Measurements from ENCODE around the gene SLC38A4.
A peak's percentile ranks its signal among the peaks of the same experiment; 100 is the strongest.
"Not testable (repeated sequence)": the region's sequence is repeated elsewhere in the genome, so short reads cannot be mapped to it uniquely, and the experiment has no call there.

The SLC38A4 gene

GRCh38 chr12:46777587-46777986, 48.2 kb downstream of the SLC38A4 start:
- DNase-seq (ENCODE audit: low read depth): no peak

- no peak for DNase-seq (ENCODE audit: low read depth)
Observed at GRCh38 chr12:46775796-46776195, 50.0 kb downstream of the SLC38A4 start.

DNA sequence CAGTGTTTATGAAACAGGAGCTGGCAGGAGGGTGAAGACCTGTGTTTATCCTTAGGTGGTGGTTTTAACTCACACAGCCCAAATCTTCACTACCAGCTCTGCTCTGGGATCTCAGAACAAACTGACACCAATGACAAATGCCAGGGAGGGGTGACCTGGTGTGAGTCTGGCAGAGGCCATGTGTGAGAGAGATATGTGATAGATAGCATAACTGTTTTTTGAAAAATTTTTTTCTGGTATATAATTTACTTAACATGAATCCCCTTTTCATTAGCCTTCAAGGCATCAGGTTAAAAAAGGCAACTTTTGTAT, 51.5 kb downstream of the SLC38A4 start:
- no peak for DNase-seq (ENCODE audit: low read depth)

DNA sequence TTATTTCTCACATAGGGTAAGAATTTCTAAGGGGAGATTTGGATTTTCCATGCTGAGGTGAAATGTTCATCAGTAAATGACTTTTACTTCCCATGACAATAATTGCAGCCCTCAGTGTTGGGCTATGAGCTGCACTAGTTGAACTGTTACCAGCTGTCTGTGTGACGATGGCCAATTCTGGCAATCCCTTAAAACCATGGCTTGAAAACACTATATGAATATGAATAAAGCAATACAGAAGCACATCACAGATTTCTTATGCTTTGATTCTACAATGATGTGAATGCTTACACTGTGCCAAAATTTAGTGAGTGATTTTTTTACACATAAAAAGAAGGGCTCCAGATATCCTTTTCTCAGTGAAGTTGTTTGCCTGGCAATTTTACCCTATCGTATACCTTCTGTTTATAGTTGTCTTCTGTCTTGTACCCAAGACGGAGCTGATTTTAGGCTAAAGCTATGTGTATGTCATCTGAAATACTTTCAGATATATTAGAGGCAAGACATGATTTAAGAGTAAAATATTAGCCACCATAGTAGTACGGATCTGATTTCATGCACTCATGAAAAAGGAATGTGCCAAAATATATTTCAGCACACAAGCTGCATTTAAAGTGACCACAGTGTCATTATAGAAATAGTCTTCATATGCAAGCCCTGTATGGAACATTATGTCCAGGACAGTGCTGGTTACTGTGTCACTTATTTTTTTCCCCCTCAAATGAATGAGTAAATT, 52.0 kb downstream of the SLC38A4 start:
- peak; percentile 21 for DNase-seq (ENCODE audit: low read depth)

DNA sequence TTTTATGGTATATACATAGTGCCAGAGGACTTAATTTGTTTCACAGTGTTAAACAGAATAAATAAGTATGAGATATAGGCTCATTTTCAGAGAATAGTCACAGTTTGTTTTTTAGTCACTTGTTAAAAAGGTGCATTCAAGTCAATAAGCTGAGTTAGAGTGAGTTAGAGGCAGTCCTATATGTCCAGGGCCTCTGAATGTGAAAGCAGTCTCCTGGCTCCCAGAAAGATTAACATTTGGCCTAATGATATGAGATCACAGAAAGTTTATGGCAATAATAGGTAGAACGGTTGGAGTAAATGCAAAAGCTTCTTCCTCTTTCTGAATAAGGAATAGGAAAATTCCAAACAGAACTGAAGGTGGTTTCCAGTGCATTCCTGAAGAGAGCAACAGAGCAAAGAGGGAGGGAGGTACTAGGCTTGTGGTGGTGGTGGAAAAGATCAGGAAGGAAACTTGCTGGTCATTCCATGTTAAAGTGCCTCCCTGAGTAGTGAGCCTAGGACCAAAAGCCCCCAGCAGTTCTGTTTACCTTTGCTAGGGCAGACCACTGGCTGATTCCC, 54.4 kb downstream of the SLC38A4 start:
- DNase-seq (ENCODE audit: low read depth): peak; percentile 47

GRCh38 chr12:46770501-46771183, 55.2 kb downstream of the SLC38A4 start:
- DNase-seq (ENCODE audit: low read depth): peak; percentile 25

DNA sequence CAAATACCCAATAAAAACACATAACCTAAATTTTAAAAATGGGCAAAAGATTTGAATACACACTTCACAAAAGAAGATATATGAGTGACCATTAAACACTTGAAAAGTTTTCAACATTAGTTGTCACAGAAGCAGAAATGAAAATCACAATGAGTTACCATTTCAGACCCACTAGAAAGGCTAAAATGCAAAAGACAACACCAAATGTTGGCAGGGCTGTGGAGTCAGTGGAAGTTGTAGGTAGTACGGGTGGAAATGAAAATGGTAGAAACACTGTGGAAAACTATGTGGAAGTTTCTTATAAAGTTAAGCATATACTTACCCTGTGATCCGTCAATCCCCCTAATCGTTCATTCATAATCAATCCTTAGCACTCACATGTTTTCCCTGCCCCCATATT, 61.8 kb downstream of the SLC38A4 start:
- DNase-seq (ENCODE audit: low read depth): no peak

GRCh38 chr12:46763230-46763629, 62.6 kb downstream of the SLC38A4 start:
- no peak for DNase-seq (ENCODE audit: low read depth)

DNA sequence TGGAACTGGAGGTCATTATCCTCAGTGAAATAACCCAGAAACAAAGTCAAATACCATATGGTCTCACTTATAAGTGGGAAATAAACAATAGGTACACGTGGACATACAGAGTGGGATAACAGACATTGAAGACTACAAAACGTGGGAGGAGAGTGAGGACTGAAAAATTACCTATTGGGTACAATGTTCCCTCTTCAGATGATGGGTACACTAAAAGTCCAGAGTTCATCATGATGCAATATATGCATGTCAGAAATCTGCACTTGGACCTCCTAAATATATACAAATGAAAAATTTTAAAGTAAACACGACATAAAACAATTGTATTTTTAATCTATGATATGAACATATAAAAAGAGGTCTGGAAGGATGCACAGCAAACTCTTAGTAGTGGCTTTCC, 71.2 kb downstream of the SLC38A4 start:
- DNase-seq (ENCODE audit: low read depth): no peak

- peak; percentile 76 for DNase-seq (ENCODE audit: low read depth)
Observed at GRCh38 chr12:46752396-46752795, 73.4 kb downstream of the SLC38A4 start.

GRCh38 chr12:46751173-46751572, 74.6 kb downstream of the SLC38A4 start:
- DNase-seq (ENCODE audit: low read depth): no peak

GRCh38 chr12:46749322-46749721, 76.5 kb downstream of the SLC38A4 start:
- DNase-seq (ENCODE audit: low read depth): no peak

- DNase-seq (ENCODE audit: low read depth): no peak
Observed at GRCh38 chr12:46744283-46744682, 81.5 kb downstream of the SLC38A4 start.

GRCh38 chr12:46743456-46743855, 82.3 kb downstream of the SLC38A4 start:
- no peak for DNase-seq (ENCODE audit: low read depth)

DNA sequence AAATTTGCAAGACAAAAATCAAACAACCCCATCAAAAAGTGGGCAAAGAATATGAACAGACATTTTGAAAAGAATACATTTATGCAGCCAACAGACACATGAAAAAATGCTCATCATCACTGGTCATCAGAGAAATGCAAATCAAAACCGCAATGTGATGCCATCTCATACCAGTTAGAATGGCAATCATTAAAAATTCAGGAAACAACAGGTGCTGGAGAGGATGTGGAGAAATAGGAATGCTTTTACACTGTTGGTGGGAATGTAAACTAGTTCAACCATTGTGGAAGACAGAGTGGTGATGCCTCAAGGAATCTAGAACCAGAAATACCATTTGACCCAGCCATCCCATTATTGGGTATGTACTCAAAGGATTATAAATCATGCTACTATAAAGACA, 83.5 kb downstream of the SLC38A4 start:
- not testable (repeated sequence) for DNase-seq (ENCODE audit: low read depth)

DNA sequence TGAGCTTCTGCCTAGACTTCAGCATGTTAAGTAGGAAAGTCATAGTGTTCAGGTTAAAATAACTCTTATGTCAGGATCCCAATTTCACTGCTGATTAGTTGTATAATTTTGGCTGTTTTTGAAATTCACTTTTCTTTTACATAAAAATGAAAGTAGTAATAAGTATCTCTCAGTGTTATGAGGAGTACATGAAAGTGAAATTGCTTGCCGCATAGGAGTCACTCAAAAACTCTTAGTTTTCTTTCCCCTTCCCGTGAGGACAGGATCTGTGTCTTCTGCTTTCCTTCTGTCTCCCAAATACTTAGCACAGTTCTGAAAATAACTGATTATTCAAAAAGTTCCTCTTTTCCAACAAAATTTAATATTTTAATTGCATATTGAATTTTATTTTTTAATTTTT, 100.5 kb downstream of the SLC38A4 start:
- DNase-seq (ENCODE audit: low read depth): no peak

DNA sequence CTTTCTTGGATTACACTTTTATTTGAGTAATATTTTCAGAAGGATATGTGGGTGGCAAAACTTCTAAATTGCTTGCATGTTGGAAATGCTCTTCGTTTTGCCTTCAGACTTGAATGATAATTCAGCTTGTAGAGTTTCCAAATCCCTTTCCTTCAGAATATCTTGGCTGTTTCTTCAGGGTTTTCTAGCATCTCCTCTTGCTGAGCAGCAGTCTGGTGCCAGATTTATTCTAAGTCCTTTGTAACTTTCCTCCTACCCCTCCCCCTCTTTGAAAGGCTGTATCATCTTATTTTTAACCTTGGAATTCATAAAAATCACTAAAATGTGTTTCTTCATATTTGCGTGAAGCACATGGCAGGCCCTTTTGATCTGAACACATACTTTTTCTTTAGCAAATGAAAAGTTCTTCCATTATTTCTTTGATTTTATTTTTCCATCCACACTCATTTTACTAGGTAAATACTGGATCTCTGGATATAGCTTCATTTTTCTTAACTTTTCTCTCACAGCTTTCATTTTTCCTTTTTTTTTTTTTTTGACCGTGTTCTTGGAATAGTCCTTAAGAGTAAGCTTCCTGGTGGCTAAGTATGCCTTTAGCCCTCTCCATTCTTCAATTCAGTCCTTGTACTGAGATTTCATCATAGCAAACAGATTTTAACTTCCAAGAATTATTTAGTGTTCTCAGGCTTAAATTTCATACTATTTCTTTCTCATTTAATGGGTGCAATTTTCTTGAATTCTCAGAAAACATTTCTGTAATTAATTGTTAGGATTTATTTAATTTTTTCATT, 102.0 kb downstream of the SLC38A4 start:
- DNase-seq (ENCODE audit: low read depth): no peak

GRCh38 chr12:46722394-46723185, 103.2 kb downstream of the SLC38A4 start:
- DNase-seq (ENCODE audit: low read depth): peak; percentile 47

DNA sequence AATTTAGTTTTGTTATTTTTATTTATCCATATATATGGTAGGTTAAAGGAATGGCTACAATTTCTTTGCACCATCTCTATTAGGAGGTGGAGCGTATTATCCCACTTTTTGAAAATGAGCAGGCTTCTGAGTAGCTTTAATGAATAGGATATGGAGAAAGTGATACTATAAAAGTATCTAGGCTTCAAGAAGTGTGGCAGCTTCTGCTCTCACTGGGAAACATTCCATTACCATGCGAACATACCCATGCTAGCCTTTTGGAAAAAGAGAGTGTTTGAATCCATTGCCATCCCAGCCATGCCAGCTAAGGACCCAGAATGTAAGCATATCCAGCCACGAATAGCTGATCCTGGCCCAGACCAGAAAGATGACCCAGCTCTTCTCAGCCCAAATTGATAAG, 107.3 kb downstream of the SLC38A4 start:
- DNase-seq (ENCODE audit: low read depth): no peak

DNA sequence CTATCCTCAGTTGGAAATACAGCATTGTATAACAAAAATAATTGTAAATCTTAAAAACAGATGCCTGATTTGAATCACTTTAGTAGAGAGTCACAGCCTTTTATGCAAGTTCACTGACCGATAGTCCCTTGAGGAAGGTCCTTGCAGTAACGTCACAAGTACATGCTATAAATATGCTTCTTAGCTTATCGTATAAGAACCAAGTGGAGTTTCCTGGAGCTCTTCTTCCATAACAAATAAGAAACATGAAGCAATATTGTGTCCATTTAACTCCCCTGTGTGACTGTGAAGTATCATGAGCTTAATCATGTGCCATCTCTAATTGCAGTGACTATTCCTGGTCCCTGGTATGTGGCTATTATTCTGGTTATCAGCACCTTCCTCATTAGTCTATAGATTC, 107.9 kb downstream of the SLC38A4 start:
- DNase-seq (ENCODE audit: low read depth): no peak

GRCh38 chr12:46717159-46717558, 108.6 kb downstream of the SLC38A4 start:
- DNase-seq (ENCODE audit: low read depth): no peak

All from amniotic epithelial cell (primary cell).